GM12878 (cell line): Measurements from ENCODE around the gene KLHL3. TPM values are rescaled to one million over a fixed set of nuclear protein-coding genes. Genes with fewer than 3 reads are reported as not detected.

ENCODE experiments used
- ATAC-seq: fragments of 200-7000 bp; cut with Tn5 transposase; 3 replicates; pipeline ENCODE4 v1.9.1; 2020; ENCODE audit warnings: mild to moderate bottlenecking, moderate library complexity
- BruUV-seq: library from RNA; stranded (reverse); fragments of 400-500 nt; replicated peaks from 2 replicates; lab custom pipeline; 2021; lab: Mats Ljungman, UMichigan
- CTCF ChIA-PET: fragments of 300-600 bp; sonication (Branson Sonifier 250); formaldehyde crosslinking; extraction: SDS; loops from one replicate; lab custom pipeline; 2021; ENCODE audit warnings: inconsistent platforms; lab: Yijun Ruan, JAX
- POLR2A ChIA-PET: fragments of 350-600 bp; formaldehyde crosslinking; extraction: SDS; loops from one replicate; lab custom pipeline; 2021; ENCODE audit warnings: inconsistent platforms; lab: Charles Lee
- RAD21 ChIA-PET: fragments of 300-600 bp; sonication (Branson Sonifier 250); formaldehyde crosslinking; loops from one replicate; lab custom pipeline; 2023; ENCODE audit warnings: antibody characterized with exemption; ENCODE audit not compliant: unreplicated experiment; lab: Charles Lee
- SMC1A ChIA-PET: fragments of 300-600 bp; sonication (Branson Sonifier 250); formaldehyde crosslinking; loops from one replicate; lab custom pipeline; 2023; ENCODE audit not compliant: unreplicated experiment, uncharacterized antibody; lab: Charles Lee
- DNase-seq: peaks from one replicate; pipeline ENCODE4 v3.0.0-alpha.2; 2011; ENCODE audit warnings: low read depth, low spot score
- FAIRE-seq: peaks from 3 replicates; lab custom pipeline; 2011; peaks lifted over from hg19 to GRCh38; lab: Jason Lieb, UNC
- H2AFZ ChIP-seq: 2 replicates; pipeline ENCODE4 v1.6.0; 2011; ENCODE audit warnings: low read depth, low read length, control low read depth; ENCODE audit not compliant: control insufficient read depth
- H3K27ac ChIP-seq: 2 replicates; pipeline ENCODE4 v1.5.1; 2011; ENCODE audit warnings: control low read depth; ENCODE audit not compliant: control insufficient read depth, insufficient read depth
- H3K27me3 ChIP-seq, 2 experiments: replicated peaks in 1 of 2; 2 replicates each; pipeline versions ENCODE4 v1.6.0 to v1.6.1; 2011; ENCODE audit warnings: low read length in 1 of 2; ENCODE audit not compliant: control insufficient read depth in 2 of 2, insufficient read depth in 2 of 2
- H3K36me3 ChIP-seq, 2 experiments: 2 replicates each; pipeline ENCODE4 v1.5.1; 2011; ENCODE audit warnings: low read length in 1 of 2; ENCODE audit not compliant: control insufficient read depth in 2 of 2, insufficient read depth in 2 of 2
- H3K4me1 ChIP-seq: 2 replicates; pipeline ENCODE4 v1.6.1; 2011; ENCODE audit warnings: mild to moderate bottlenecking, low read length, moderate library complexity, mixed read lengths; ENCODE audit not compliant: control insufficient read depth, insufficient read depth
- H3K4me2 ChIP-seq: 2 replicates; pipeline ENCODE4 v1.6.0; 2011; ENCODE audit warnings: control low read depth; ENCODE audit not compliant: control insufficient read depth, insufficient read depth
- H3K4me3 ChIP-seq: fragments of 200-600 bp; sonication (generic); 2 replicates; pipeline ENCODE4 v1.5.1; 2016
- H3K79me2 ChIP-seq: 2 replicates; pipeline ENCODE4 v1.6.0; 2011; ENCODE audit warnings: low read length; ENCODE audit not compliant: control insufficient read depth, insufficient read depth
- H3K9ac ChIP-seq: 2 replicates; pipeline ENCODE4 v1.8.0; 2011; ENCODE audit warnings: low read length, control low read depth, mixed read lengths; ENCODE audit not compliant: control insufficient read depth, insufficient read depth
- H3K9me3 ChIP-seq: replicated peaks from 3 replicates; pipeline ENCODE4 v1.5.1; 2011; ENCODE audit warnings: mild to moderate bottlenecking, low read length; ENCODE audit not compliant: control insufficient read depth, insufficient read depth
- H4K20me1 ChIP-seq: 2 replicates; pipeline ENCODE4 v1.6.0; 2011; ENCODE audit not compliant: control insufficient read depth, insufficient read depth
- CEBPB ChIP-seq, 2 experiments: fragments of 150-350 bp in 1 of 2; IDR thresholded peaks; 2 replicates each; pipeline ENCODE4 v1.6.1; 2012 to 2014; ENCODE audit warnings: low read depth in 2 of 2, low read length in 2 of 2, borderline replicate concordance in 1 of 2, inconsistent platforms in 1 of 2
- NFYB ChIP-seq: IDR thresholded peaks from 2 replicates; pipeline ENCODE4 v1.6.1; 2011; ENCODE audit warnings: low read depth, mild to moderate bottlenecking, low read length, improper control_type of control experiment, moderate library complexity; ENCODE audit not compliant: insufficient read depth
- PAX5 ChIP-seq: IDR thresholded peaks from 2 replicates; pipeline ENCODE4 v1.6.1; 2011; ENCODE audit warnings: low read depth, low read length, borderline replicate concordance
- SMARCA5 ChIP-seq: fragments of 450-650 bp; IDR thresholded peaks from 2 replicates; pipeline ENCODE4 v1.6.1; 2017; ENCODE audit warnings: mild to moderate bottlenecking
- ZNF207 ChIP-seq: fragments of 450-650 bp; IDR thresholded peaks from 2 replicates; pipeline ENCODE4 v1.6.1; 2014; ENCODE audit warnings: antibody characterized with exemption, mild to moderate bottlenecking, borderline replicate concordance
- ZNF592 ChIP-seq: fragments of 450-650 bp; IDR thresholded peaks from 2 replicates; pipeline ENCODE4 v1.6.1; 2017; ENCODE audit warnings: mild to moderate bottlenecking, moderate library complexity
- WGBS: methylation state at CpG from one replicate; pipeline ENCODE4 v1.1.6; 2016; ENCODE audit warnings: low lambda C conversion rate; ENCODE audit not compliant: insufficient replicate concordance, insufficient coverage; ENCODE audit errors: missing lambda C conversion rate; 5-methylcytosine and 5-hydroxymethylcytosine counted together
- in situ Hi-C: fragments of 300-500 bp; cut with MboI; formaldehyde crosslinking; loops from 9 replicates; pipeline ENCODE4 v1.14.3; 2018; ENCODE audit warnings: mixed read lengths
- intact Hi-C: fragments of 100-400 bp; cut with micrococcal nuclease; formaldehyde crosslinking; loops from one replicate; pipeline ENCODE4 v1.14.2; 2022; ENCODE audit not compliant: unreplicated experiment
- polyA plus RNA-seq, 11 experiments: library from polyadenylated mRNA; depleted of rRNA in 4 of 11; unstranded in 6 of 11; stranded (reverse) in 5 of 11; fragments of >200 nt; fragmentation: Nextera tagmentation in 4 of 11; fragmentation: Illumina TruSeq in 1 of 11; extraction: Ambion mirVana in 4 of 11; extraction: Trizol in 1 of 11; gene quantifications; 1 replicate in 1 of 11; 2 replicates in 10 of 11; pipeline versions ENCODE4 v1.2.1 to v1.2.3, GENCODE V29; 2011 to 2016; ENCODE audit warnings: inconsistent platforms in 2 of 11, missing spikeins in 2 of 11, low read depth in 1 of 11
- total RNA-seq, 4 experiments: library from RNA; depleted of rRNA in 3 of 4; stranded (reverse); fragments of >200 nt in 3 of 4; fragmentation: Illumina TruSeq in 1 of 4; extraction: Trizol in 1 of 4; gene quantifications; 2 replicates each; pipeline versions ENCODE4 v1.2.1 to v1.2.3, GENCODE V29; 2013 to 2021

Gene KLHL3
- total and polyA plus RNA-seq, 10 of the 15 experiments (the other 5 are each of a cell fraction or from before 2014, with no cell fraction given) = 1.7 to 11.7 (median 5.6) TPM

DNA sequence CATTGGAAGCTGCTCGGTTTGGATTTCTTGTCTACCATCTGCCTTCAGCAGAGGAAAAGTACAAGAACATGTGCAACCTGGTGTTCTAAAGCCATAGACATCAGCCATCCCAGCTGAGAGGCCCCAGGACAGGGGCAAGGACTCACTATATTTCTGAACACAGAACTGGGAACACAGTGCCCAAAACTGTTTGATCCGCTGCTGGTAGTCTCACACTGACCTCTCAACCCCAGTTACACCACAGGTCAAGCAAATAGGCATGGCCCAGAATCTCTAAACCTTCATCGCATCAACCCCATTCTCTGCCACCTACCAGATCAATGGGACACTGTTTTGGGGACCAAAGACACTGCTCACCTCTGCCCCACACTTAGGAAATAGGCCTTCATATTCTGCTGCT, 2.0 kb downstream of the KLHL3 start (continued):
- TF ChIP-seq NFYB = no peak
- no peak for TF ChIP-seq CEBPB (IDR thresholded peaks at IDR 0.05; ENCODE audit: borderline replicate concordance in 1 of 2, low read depth in 2 of 2, low read length in 2 of 2)

DNA sequence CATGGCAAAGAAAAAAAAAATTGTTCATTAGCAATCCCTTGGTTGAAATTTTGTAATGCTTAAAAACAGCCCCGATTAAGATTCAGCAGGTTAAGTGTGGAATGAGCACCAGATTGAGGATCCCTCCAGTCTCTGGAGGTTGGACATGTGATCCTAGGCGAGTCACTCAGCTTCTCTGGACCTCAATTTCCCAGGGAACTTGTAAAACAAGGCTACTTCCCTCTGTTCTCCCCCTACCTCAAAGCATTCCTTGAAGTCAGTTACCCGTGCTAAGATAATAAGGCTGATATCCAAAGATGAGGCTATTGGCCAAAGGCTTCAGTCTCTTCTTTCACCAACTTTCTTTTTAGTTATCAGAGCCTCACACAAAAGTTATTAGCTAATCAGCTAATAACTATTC, 2.9 kb downstream of the KLHL3 start:
- H3K4me1 ChIP-seq = peaks cover 15% of the 10 kb centered on the region
- CTCF ChIA-PET = interaction anchor here (1.5 to 18.4 kb wide), 5 partner anchors 9 to 103 kb away, joined by 4 to 619 read pairs (median 13); no protein-coding TSS in a partner anchor
- RAD21 ChIA-PET = interaction anchor here (1.3 to 1.6 kb wide), 2 partner anchors 9 to 103 kb away, joined by 3 to 6 read pairs; no protein-coding TSS in a partner anchor
- no peaks in the 10 kb centered on the region for H3K36me3 ChIP-seq
- WGBS = 83% methylated on average over 3 of the region's 3 CpGs
- intact Hi-C loops = no loop called here
- H3K4me3 ChIP-seq = no peak overlapping the region
- in situ Hi-C loops = no loop called here
- H2AFZ ChIP-seq = no peak overlapping the region
- H3K9me3 ChIP-seq = no peaks in the 10 kb centered on the region
- TF ChIP-seq SMARCA5 = no peak
- TF ChIP-seq ZNF207 = no peak
- no peaks in the 10 kb centered on the region for H3K27me3 ChIP-seq
- peak overlapping the region; percentile 88 for H3K4me2 ChIP-seq
- ATAC-seq (no peak), FAIRE-seq (no peak), DNase-seq (no peak)
- SMC1A ChIA-PET = interaction anchor here (1.0 to 4.2 kb wide), 6 partner anchors 9 to 73 kb away, joined by 3 to 25 read pairs (median 6); no protein-coding TSS in a partner anchor
- no peak overlapping the region for H3K9ac ChIP-seq
- no peak overlapping the region for H3K27ac ChIP-seq
- POLR2A ChIA-PET = interaction anchor here (1.1 kb wide), 1 partner anchor 9 kb away, joined by 7 read pairs; no protein-coding TSS in a partner anchor
- BruUV-seq = no TSS peak
- H3K79me2 ChIP-seq = peaks cover 8% of the 10 kb centered on the region
- H4K20me1 ChIP-seq = no peaks in the 10 kb centered on the region

DNA sequence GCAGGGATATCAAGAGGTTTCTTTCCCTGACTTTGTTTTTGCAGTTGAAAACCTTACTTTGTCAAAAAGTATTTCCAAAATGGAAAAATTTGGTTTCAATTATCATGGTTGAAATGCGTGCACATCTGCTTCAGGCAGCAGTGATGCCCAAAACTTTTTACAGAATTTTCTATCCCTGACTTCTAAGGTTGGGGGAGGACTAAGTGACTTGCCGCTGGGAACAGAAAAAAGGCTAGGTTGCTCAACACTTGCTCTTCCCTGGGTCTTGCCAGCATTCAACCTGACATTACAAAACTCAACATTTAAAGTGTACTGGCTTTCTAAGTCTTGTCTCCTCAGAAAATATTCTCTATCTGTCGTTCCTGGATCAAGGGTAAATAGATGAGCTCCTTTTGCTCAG, 4.7 kb downstream of the KLHL3 start:
- SMC1A ChIA-PET = interaction anchor here (1.4 to 4.2 kb wide), 4 partner anchors 10 to 297 kb away, joined by 3 to 25 read pairs (median 8); no protein-coding TSS in a partner anchor
- CTCF ChIA-PET = interaction anchor here (1.2 to 18.4 kb wide), 6 partner anchors 9 to 102 kb away, joined by 4 to 619 read pairs (median 12); no protein-coding TSS in a partner anchor
- no peaks in the 10 kb centered on the region for H3K36me3 ChIP-seq
- no peaks in the 10 kb centered on the region; the same call in 1 of the 2 replicates for H3K4me1 ChIP-seq
- WGBS = 63% methylated on average over 3 of the region's 3 CpGs
- H3K27ac ChIP-seq = no peak overlapping the region
- RAD21 ChIA-PET = interaction anchor here (1.1 to 1.3 kb wide), 3 partner anchors 11 to 71 kb away, joined by 3 to 5 read pairs (median 4); no protein-coding TSS in a partner anchor
- no peak overlapping the region for H2AFZ ChIP-seq
- POLR2A ChIA-PET = no interaction called here
- H4K20me1 ChIP-seq = no peaks in the 10 kb centered on the region
- no TSS peak for BruUV-seq
- no peak overlapping the region for H3K9ac ChIP-seq
- intact Hi-C loops = no loop called here
- no peaks in the 10 kb centered on the region for H3K9me3 ChIP-seq
- no peak for ATAC-seq
- no peak overlapping the region for H3K4me2 ChIP-seq
- H3K79me2 ChIP-seq = peaks cover 8% of the 10 kb centered on the region
- DNase-seq = no peak
- in situ Hi-C loops = no loop called here
- H3K4me3 ChIP-seq = no peak overlapping the region
- FAIRE-seq = no peak
- H3K27me3 ChIP-seq = no peaks in the 10 kb centered on the region
- no peak for TF ChIP-seq ZNF592
- no peak for TF ChIP-seq PAX5
